Tibial artery (tissue), 4 donors: Measurements from ENCODE around the gene HLX.
A peak's percentile ranks its signal among the peaks of the same experiment; 100 is the strongest.

Source experiments
- DNase-seq, 2 donors: peaks; one replicate each; pipeline ENCODE4 v3.0.0-alpha.2; 2019
- H3K27ac ChIP-seq, 2 donors: fragments of 200-600 bp; sonication (generic) in 1 of 2; 1 replicate in 1 of 2; 2 replicates in 1 of 2; pipeline ENCODE4 v1.5.1; 2018 to 2019; ENCODE audit warnings: mild to moderate bottlenecking in 1 of 2
- H3K27me3 ChIP-seq, 2 donors: fragments of 200-600 bp; sonication (generic) in 1 of 2; one replicate each; pipeline versions ENCODE4 v1.5.1 to v1.6.0; 2016 to 2019
- H3K36me3 ChIP-seq, 3 donors: fragments of 200-600 bp; sonication (generic) in 2 of 3; one replicate each; pipeline ENCODE4 v1.5.1; 2016 to 2019; ENCODE audit warnings: mild to moderate bottlenecking in 2 of 3
- H3K4me1 ChIP-seq, 4 donors: fragments of 200-600 bp; sonication (generic) in 2 of 4; 1 replicate in 3 of 4; 2 replicates in 1 of 4; pipeline ENCODE4 v1.5.1; 2016 to 2019
- H3K4me3 ChIP-seq, 2 donors: fragments of 200-600 bp; sonication (generic) in 1 of 2; 1 replicate in 1 of 2; 2 replicates in 1 of 2; pipeline ENCODE4 v1.5.1; 2018 to 2019; ENCODE audit warnings: mild to moderate bottlenecking in 2 of 2
- H3K9me3 ChIP-seq, 3 donors: fragments of 200-600 bp; sonication (generic) in 1 of 3; one replicate each; pipeline ENCODE4 v1.5.1; 2016 to 2019
- CTCF ChIP-seq, 2 experiments: fragments of 200-600 bp in 1 of 2; fragments of 450-650 bp in 1 of 2; IDR thresholded peaks; one replicate each; pipeline ENCODE4 v1.5.1; 2017 to 2019; ENCODE audit warnings: antibody characterized with exemption in 2 of 2, mild to moderate bottlenecking in 1 of 2, moderate library complexity in 1 of 2
- intact Hi-C: fragments of 100-400 bp; cut with DNase I; formaldehyde crosslinking; loops from one replicate; pipeline ENCODE4 v1.15.0; 2023; ENCODE audit warnings: low total_unique reads

HLX gene

DNA sequence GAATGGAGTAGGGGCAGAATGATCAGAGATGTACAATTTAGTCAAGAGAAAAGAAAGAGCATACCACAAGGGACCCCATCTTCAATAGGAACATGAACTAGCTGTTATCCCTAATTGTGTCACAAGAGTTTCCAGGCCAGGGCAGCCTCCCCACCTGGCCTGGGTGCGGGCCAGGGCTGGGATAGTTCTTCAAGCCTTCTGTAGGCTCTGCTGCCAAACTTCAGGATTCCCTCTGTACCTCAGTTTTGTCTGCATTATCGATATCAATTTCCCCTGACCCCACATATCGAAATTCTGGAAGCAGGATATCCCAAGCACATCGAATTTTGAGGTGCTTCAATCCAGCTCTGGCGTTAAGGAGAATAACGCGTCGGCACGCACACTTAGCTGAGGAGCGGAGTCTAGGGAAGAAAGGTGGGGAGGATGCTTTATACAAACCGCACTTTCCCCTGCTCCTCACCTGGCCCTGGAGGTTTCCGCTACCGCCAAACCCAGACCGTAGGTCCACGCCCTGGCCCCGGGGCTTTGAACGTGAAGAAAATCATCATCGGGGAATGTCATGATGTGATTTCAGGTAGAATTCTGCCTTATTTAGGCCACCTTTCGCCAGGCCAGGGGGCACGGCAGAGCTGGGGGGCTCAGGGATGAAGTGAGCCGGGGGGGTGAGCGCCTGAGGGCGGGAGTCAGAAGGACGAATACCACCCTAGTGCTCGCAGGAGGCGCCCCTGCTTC, 7.4 kb downstream of the HLX start:
- Histone ChIP-seq H3K9me3 (no peaks in the 10 kb centered on the region), H3K36me3 (peaks cover 36 to 42% (median 38%) of the 10 kb centered on the region in 3 donors), H3K4me1 (peaks cover 0 to 33% (median 14%) of the 10 kb centered on the region in 4 donors), H3K27me3 (peaks cover 0 to 17% of the 10 kb centered on the region in 2 donors), H3K27ac (no peak overlapping the region), H3K4me3 (no peak overlapping the region)
- DNase-seq: no peak
- intact Hi-C loops: no loop called here
- TF ChIP-seq CTCF (IDR thresholded peaks at IDR 0.05): no peak

GRCh38 chr1:220887202-220887519, 7.9 kb downstream of the HLX start:
- peak overlapping the region; percentile 30 to 42 for H3K4me3 ChIP-seq
- H3K36me3 ChIP-seq: peaks cover 33 to 39% (median 34%) of the 10 kb centered on the region in 3 donors
- peaks cover 0 to 22% of the 10 kb centered on the region in 2 donors for H3K27me3 ChIP-seq
- no peak overlapping the region for H3K27ac ChIP-seq
- no peak for TF ChIP-seq CTCF (IDR thresholded peaks at IDR 0.05)
- intact Hi-C loops: no loop called here
- H3K4me1 ChIP-seq: peaks cover 0 to 28% (median 12%) of the 10 kb centered on the region in 4 donors
- no peak for DNase-seq
- no peaks in the 10 kb centered on the region for H3K9me3 ChIP-seq

DNA sequence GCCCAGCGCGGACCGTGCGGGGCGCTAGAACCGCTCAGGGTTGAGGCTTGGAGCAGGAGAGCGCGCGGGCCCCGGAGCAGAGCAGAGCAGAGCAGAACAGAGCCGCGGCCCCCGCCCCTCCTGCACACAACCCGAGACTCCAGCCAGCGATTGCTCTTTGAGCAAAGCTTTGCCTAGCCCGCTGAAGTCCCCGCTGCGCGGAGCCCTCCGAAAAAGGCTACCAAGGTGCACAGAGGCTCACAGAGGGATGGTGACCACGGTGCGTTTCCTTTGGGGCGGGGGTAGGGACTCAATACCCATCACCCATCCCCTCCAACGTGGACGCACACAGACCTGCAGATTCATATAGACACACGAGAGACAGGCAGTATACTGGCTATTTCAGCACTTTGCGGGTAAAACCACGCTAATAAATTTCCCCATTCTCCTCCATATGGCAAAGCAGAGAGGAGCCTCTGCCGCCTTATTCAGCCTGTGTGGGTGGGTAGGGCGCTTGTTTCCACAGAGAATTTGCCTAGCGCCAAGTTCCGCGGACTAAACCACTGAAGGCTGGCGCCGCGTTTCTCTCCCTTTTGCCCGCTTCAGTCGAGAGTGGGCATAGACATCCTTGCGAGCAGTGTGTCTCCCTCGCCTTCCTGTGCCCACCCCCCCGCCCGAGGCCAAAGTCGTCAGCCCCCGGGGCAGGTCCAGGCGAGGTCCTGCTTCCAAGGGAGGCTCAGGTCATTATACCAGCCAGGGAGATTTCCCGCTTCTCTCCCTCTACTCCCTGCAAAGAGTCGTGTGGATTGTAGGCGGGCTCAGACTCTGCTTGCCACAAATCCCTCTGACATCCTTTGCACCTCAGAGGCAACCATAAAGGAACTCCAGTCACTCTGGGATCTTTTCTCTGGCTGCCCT, 8.5 kb downstream of the HLX start:
- TF ChIP-seq CTCF (IDR thresholded peaks at IDR 0.05): no peak
- Histone ChIP-seq H3K9me3 (no peaks in the 10 kb centered on the region), H3K27me3 (peaks cover 0 to 28% of the 10 kb centered on the region in 2 donors), H3K4me3 (peak overlapping the region; percentile 30 to 42), H3K27ac (no peak overlapping the region), H3K36me3 (peaks cover 28 to 33% (median 30%) of the 10 kb centered on the region in 3 donors), H3K4me1 (peaks cover 0 to 22% (median 11%) of the 10 kb centered on the region in 4 donors)
- intact Hi-C loops: no loop called here
- DNase-seq: no peak

- Histone ChIP-seq H3K4me3 (no peak overlapping the region), H3K9me3 (no peaks in the 10 kb centered on the region), H3K27ac (no peak overlapping the region), H3K4me1 (peaks cover 0 to 15% (median 11%) of the 10 kb centered on the region in 4 donors), H3K36me3 (peaks cover 23 to 28% (median 25%) of the 10 kb centered on the region in 3 donors), H3K27me3 (peaks cover 0 to 36% of the 10 kb centered on the region in 2 donors)
- no peak for DNase-seq
- intact Hi-C loops: no loop called here
- TF ChIP-seq CTCF (IDR thresholded peaks at IDR 0.05): no peak
Observed at GRCh38 chr1:220888417-220888986, 9.3 kb downstream of the HLX start.

GRCh38 chr1:220889333-220889732, 10.1 kb downstream of the HLX start:
- Histone ChIP-seq H3K36me3 (peaks cover 15 to 19% (median 17%) of the 10 kb centered on the region in 3 donors), H3K27ac (no peak overlapping the region), H3K4me3 (no peak overlapping the region), H3K27me3 (peaks cover 0 to 44% of the 10 kb centered on the region in 2 donors), H3K4me1 (peaks cover 0 to 20% (median 12%) of the 10 kb centered on the region in 4 donors), H3K9me3 (peaks cover 0 to 5% (median 0%) of the 10 kb centered on the region in 3 donors)
- DNase-seq: no peak
- no peak for TF ChIP-seq CTCF (IDR thresholded peaks at IDR 0.05)
- intact Hi-C loops: no loop called here
